ENCODE measurements around the gene GTF3C2.

Gene GTF3C2

GRCh38 chr2:27297195-27297594 lies 59.4 kb downstream of the GTF3C2 start:
- DNase-seq (ENCODE audit: low spot score), result no peak

DNA sequence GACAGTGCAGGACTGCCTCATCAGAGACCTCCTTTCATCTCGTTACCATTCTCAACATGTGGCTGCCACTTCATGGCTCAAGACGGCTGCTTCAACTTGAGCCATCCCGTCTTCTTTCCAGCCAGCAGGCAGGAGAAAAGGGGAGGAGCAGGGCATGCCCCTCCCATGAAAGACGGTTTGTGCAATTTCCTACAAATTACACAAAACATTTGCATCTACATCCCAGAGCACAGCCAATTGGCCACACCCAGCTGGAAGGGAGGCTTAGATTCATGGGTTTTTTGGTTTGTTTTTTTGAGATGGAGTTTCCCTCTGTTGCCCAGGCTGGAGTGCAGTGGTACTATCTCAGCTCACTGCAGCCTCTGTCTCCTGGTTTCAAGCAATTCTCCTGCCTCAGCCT lies 60.1 kb downstream of the GTF3C2 start:
- DNase-seq (ENCODE audit: low spot score), result no peak

DNA sequence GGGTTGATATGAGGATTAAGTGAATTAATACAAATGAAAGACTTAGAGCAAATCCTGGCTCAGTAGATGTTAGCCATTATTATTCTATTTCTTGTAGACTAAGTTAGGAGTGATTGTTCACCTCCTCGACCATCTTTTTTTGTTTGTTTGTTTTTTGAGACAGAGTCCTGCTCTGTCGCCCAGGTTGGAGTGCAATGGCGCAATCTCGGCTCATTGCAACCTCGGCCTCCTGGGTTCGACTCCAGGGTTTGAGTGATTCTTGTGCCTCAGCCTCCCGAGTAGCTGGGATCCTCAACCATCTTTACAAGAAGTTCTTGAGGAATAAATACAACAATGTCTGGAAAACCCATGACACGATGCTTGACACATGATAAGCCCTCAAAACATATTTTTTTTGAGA lies 61.6 kb downstream of the GTF3C2 start:
- DNase-seq (ENCODE audit: low spot score), result no peak

DNA sequence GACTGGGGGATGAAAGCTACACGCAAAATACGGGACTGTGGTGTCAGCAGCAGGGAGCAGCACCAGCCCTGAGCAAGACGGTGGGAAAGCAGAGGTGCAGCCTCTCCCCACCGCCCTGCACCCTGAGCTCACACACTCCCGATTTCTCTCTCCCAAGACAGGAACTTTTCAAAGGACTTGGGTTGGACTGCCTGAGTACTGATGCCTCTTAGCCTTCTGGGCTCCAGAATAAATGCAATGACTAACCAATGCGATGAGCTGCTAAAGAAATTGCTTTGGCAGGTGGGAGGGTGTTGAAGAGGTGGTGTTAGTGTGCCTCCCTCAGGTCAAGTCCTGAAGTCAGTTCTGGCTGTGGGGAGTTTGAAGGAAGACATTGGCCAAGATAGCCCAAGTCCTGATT lies 64.7 kb downstream of the GTF3C2 start:
- DNase-seq (ENCODE audit: low spot score), result no peak

DNA sequence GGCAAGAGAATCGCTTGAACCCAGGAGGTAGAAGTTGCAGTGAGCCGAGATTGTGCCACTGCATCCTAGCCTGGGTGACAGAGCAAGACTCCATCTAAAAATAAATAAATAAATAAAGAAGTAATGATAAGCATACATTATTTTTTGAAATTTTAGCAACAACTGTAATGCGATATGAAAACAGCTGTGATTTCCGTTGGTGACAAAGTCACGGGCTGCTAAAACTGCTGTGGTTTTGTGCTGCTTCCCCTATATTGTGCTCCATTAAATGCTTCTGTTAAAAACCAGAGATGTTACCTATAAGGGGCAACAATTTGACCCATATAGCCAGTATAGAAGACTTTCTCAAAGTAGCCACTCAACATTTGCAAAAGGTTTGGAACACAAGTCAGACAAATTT lies 66.0 kb downstream of the GTF3C2 start:
- DNase-seq (ENCODE audit: low spot score), result no peak

DNA sequence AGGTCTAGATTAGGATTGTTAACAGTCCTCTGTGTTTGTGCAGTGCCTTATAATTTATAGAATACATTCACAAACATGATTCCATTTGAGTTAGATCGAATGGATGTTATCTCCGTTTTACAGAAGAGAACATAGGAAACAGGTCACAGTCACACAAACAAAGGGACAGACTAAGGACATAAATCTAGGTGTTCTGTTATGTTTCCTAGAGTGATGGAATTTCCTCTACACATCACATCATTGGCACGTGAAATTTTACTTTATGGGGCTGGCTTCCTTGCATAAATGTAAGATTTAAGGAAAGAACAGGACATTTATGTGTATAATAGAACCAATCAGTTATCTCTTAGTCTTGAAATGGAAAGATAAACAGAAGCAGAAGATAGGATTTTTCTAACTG lies 68.0 kb downstream of the GTF3C2 start:
- DNase-seq (ENCODE audit: low spot score), result no peak

- DNase-seq (ENCODE audit: low spot score), result no peak
These were observed 71.1 kb downstream of the GTF3C2 start for GRCh38 chr2:27285481-27285880.

DNA sequence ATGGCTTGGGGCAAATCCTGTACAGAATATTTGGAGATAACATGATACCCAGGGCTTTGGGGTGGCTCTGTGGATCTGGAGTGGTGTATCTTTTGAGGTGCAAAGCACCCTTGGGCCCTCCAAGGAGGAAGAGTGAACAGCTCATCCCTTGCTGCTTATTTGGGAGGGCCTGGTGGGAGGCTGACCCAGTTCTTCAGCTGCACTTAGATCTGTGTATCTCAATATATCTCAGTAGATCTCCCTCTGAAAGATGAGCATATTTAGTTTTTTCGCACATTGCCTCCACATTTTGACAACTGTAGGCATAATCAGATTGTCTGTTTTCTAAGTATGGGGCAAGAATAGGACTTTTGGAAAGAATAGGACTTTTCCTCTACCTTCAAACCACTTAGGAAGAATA lies 71.6 kb downstream of the GTF3C2 start:
- DNase-seq (ENCODE audit: low spot score), result no peak

GRCh38 chr2:27282892-27283291 lies 73.7 kb downstream of the GTF3C2 start:
- DNase-seq (ENCODE audit: low spot score), result no peak

GRCh38 chr2:27281855-27282559 lies 74.6 kb downstream of the GTF3C2 start, which contains the start of gene TRIM54:
Gene TRIM54, plus strand, starts transcription at chr2:27282429. Its CDS starts 303 bp downstream, at chr2:27282732.
- DNase-seq (ENCODE audit: low spot score), result no peak

DNA sequence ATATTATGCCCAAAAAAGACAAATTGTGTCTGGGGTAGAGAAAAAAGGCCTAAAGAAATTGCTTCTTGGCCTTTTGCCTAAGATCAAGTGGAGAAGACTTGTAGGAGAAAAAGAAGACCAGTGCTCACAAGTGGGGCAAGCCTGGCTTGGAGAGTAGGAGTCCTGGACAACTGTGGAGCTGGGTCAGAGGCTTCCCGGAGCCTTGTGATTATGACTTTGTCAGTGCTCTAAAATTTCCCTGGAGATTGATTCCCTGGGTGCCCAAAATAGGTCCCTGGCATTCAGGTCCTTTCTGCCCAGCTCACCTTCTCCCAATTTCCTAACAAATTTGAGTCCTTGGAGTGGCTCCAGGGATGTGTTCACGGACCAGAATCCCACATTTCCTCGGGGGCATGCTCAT lies 75.1 kb downstream of the GTF3C2 start:
- DNase-seq (ENCODE audit: low spot score), result no peak

- no peak for DNase-seq (ENCODE audit: low spot score)
These were observed 75.7 kb downstream of the GTF3C2 start for GRCh38 chr2:27280826-27281225.

GRCh38 chr2:27278010-27278409 lies 78.6 kb downstream of the GTF3C2 start:
- no peak for DNase-seq (ENCODE audit: low spot score)
